Astrocyte of the cerebellum (primary cell): ENCODE results near the gene C1R.

ENCODE experiments used
- DNase-seq: peaks from one replicate; pipeline ENCODE4 v3.0.0-alpha.2; 2011; ENCODE audit warnings: low read depth
- H3K4me3 ChIP-seq: 2 replicates; pipeline ENCODE4 v1.5.1; 2011; ENCODE audit warnings: mild to moderate bottlenecking, low read depth, low read length, moderate library complexity
- in situ Hi-C: cut with HindIII; loops from 2 replicates; pipeline ENCODE4 v1.10.0; 2017; ENCODE audit warnings: low sequenced_read_pairs
- TF ChIP-seq, protein P1 (sequence below): IDR thresholded peaks from 2 replicates; pipeline ENCODE4 v1.5.1; 2012; ENCODE audit warnings: low read length, low read depth, moderate library complexity, mild to moderate bottlenecking; ENCODE audit errors: missing control alignments

C1R gene

GRCh38 chr12:7093486-7093885, 1.2 kb upstream of the C1R start:
- DNase-seq, result no peak
- in situ Hi-C loops, result no loop called here
- TF ChIP-seq, protein P1, sequence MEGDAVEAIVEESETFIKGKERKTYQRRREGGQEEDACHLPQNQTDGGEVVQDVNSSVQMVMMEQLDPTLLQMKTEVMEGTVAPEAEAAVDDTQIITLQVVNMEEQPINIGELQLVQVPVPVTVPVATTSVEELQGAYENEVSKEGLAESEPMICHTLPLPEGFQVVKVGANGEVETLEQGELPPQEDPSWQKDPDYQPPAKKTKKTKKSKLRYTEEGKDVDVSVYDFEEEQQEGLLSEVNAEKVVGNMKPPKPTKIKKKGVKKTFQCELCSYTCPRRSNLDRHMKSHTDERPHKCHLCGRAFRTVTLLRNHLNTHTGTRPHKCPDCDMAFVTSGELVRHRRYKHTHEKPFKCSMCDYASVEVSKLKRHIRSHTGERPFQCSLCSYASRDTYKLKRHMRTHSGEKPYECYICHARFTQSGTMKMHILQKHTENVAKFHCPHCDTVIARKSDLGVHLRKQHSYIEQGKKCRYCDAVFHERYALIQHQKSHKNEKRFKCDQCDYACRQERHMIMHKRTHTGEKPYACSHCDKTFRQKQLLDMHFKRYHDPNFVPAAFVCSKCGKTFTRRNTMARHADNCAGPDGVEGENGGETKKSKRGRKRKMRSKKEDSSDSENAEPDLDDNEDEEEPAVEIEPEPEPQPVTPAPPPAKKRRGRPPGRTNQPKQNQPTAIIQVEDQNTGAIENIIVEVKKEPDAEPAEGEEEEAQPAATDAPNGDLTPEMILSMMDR, result no peak
- H3K4me3 ChIP-seq, result no peak overlapping the region

- no peak overlapping the region for H3K4me3 ChIP-seq
- TF ChIP-seq, protein P1, result no peak
- in situ Hi-C loops, result no loop called here
- no peak for DNase-seq
Measured at GRCh38 chr12:7092986-7093460, 778 bp upstream of the C1R start.

- peak overlapping the region; percentile 41 for H3K4me3 ChIP-seq
- DNase-seq, result no peak
- TF ChIP-seq, protein P1, result no peak
- in situ Hi-C loops, result no loop called here
Measured at GRCh38 chr12:7091660-7092228, 501 bp downstream of the C1R start.

DNA sequence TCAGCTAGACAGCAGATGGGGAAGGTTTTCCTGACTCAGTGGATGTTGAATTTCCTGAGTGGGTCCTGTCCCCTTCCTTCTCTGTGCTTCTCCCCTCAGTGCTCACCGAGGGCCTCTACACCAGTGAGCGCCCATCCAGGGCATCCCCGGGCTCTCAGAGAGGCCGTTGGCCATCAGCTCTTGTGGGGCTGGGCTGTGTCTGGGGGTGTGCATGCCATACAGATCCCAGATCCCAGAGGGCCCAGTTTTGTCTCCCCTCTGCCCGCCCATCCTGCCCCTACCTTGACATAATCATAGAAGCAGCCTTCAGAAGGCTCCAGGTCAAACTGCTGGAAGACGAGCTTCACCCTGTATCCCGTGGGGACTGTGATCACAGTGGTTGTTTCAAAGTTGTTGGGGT, 1.1 kb downstream of the C1R start:
- peak overlapping the region; percentile 41 for H3K4me3 ChIP-seq
- in situ Hi-C loops, result no loop called here
- DNase-seq, result no peak

GRCh38 chr12:7090222-7090998, 1.8 kb downstream of the C1R start:
- no peak for DNase-seq
- TF ChIP-seq, protein P1, result no peak
- H3K4me3 ChIP-seq, result no peak overlapping the region
- in situ Hi-C loops, result no loop called here

More for the DNA sequence above, 1.1 kb downstream of the C1R start:
- TF ChIP-seq, protein P1, result no peak

DNA sequence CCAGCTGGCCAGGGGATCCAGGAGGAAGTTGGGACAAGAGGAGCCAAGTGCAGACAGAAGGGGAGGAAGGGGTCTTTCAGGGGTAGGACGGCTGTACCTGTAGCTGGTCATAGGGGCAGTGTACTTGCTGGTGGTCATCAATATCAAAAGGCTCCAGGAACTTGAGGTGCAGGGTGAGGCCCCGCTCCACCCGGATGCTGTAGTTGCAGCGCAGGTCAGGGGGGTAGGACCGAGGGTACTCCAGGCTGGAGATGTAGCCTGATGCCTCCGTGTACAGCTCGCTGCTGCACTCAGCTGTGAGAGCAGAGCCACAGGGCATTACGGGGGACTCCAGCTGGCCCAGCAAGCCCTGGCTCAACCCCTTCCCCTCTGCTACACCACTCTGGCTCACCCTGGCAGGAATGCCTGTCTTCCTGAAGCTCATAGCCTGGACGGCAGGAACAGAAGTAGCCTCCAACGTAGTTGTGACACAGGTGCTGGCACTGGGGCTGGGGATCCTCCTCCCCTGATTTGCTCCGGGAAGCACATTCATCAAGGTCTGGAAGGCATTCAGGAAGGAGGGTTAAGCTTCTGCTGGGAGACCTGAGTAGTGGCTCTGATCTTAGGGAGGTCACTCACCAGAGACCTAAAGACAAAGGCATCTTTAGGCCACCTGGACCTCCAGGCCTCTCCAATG, 2.9 kb downstream of the C1R start:
- no peak for DNase-seq
- H3K4me3 ChIP-seq, result no peak overlapping the region
- in situ Hi-C loops, result no loop called here
- TF ChIP-seq, protein P1, result no peak
